Natural killer cell (primary cell): ENCODE data around the gene SEMA5A. TPM values are rescaled to one million over a fixed set of nuclear protein-coding genes. Genes with fewer than 3 reads are reported as not detected.

ENCODE experiments used
- ATAC-seq, 3 donors: fragments of 150-1000 bp in 2 of 3; fragments of 200-7000 bp in 1 of 3; cut with Tn5 transposase; 1 replicate in 1 of 3; 2 replicates in 2 of 3; pipeline ENCODE4 v1.10.0; 2021; ENCODE audit warnings: mild to moderate bottlenecking in 2 of 3, moderate library complexity in 2 of 3
- DNase-seq, 2 donors: peaks; one replicate each; pipeline versions ENCODE4 v3.0.0 to v3.0.0-alpha.2; 2013 to 2021; ENCODE audit warnings: mixed read lengths in 1 of 2
- H3K27ac ChIP-seq: one replicate; pipeline ENCODE4 v1.5.1; 2013; ENCODE audit warnings: mild to moderate bottlenecking, low read length
- H3K27me3 ChIP-seq: one replicate; pipeline ENCODE4 v1.6.1; 2013; ENCODE audit warnings: low read length; ENCODE audit not compliant: control insufficient read depth, insufficient read depth
- H3K36me3 ChIP-seq: one replicate; pipeline ENCODE4 v1.6.1; 2013; ENCODE audit warnings: low read length; ENCODE audit not compliant: control insufficient read depth, insufficient read depth
- H3K4me1 ChIP-seq: one replicate; pipeline ENCODE4 v1.6.1; 2013; ENCODE audit warnings: low read length; ENCODE audit not compliant: control insufficient read depth, insufficient read depth
- H3K4me3 ChIP-seq: one replicate; pipeline ENCODE4 v1.5.1; 2013; ENCODE audit warnings: low read length
- H3K9me3 ChIP-seq: one replicate; pipeline ENCODE4 v1.6.1; 2013; ENCODE audit warnings: low read length; ENCODE audit not compliant: control insufficient read depth, insufficient read depth
- H3K27ac Mint-ChIP-seq, 2 donors: one replicate each; pipeline ENCODE4 v1.8.0; 2022; ENCODE audit warnings: mild to moderate bottlenecking in 2 of 2, mixed read lengths in 2 of 2, moderate library complexity in 1 of 2
- H3K27me3 Mint-ChIP-seq, 2 donors: one replicate each; pipeline ENCODE4 v1.8.0; 2022; ENCODE audit warnings: low read depth in 2 of 2, mixed read lengths in 2 of 2
- H3K36me3 Mint-ChIP-seq: one replicate; pipeline ENCODE4 v1.8.0; 2022; ENCODE audit warnings: mixed read lengths
- H3K4me1 Mint-ChIP-seq, 2 donors: one replicate each; pipeline ENCODE4 v1.8.0; 2022; ENCODE audit warnings: mixed read lengths in 2 of 2
- H3K4me3 Mint-ChIP-seq: one replicate; pipeline ENCODE4 v1.8.0; 2022; ENCODE audit warnings: mild to moderate bottlenecking, moderate library complexity, mixed read lengths
- H3K9me3 Mint-ChIP-seq, 2 donors: one replicate each; pipeline ENCODE4 v1.8.0; 2022; ENCODE audit warnings: mixed read lengths in 2 of 2
- CTCF ChIP-seq: fragments of 200-600 bp; IDR thresholded peaks from one replicate; pipeline ENCODE4 v1.8.0; 2022; ENCODE audit warnings: antibody characterized with exemption
- WGBS: methylation state at CpG from one replicate; pipeline ENCODE4 v1.1.7; 2013; ENCODE audit warnings: missing lambda C conversion rate; ENCODE audit not compliant: insufficient coverage; 5-methylcytosine and 5-hydroxymethylcytosine counted together
- intact Hi-C: fragments of 100-400 bp; cut with micrococcal nuclease; formaldehyde crosslinking; loops from one replicate; pipeline ENCODE4 v1.14.2; 2022
- total RNA-seq, 4 donors: library from RNA; stranded (reverse); fragments of 120-200 nt in 1 of 4; gene quantifications; one replicate each; pipeline versions ENCODE4 v1.2.3 to v1.2.4, GENCODE V29; 2013 to 2022

Gene SEMA5A
- total RNA-seq, 3 donors from 2014 or later (not counting 1 experiment from before 2014, with no cell fraction given) = 0.15 TPM; not detected in 2

- H3K4me3 Mint-ChIP-seq = no peak overlapping the region
- H3K36me3 ChIP-seq = no peaks in the 10 kb centered on the region
- no peak for ATAC-seq
Observed at GRCh38 chr5:9409413-9409960, 136.4 kb downstream of the SEMA5A start.

GRCh38 chr5:9408964-9409363 is 136.9 kb downstream of the SEMA5A start:
- ATAC-seq = no peak
- Mint-ChIP-seq H3K36me3 (no peaks in the 10 kb centered on the region), H3K27ac (no peak overlapping the region), H3K4me3 (no peak overlapping the region), H3K27me3 (no peaks in the 10 kb centered on the region), H3K9me3 (peaks cover 8 to 12% of the 10 kb centered on the region in 2 donors), H3K4me1 (no peaks in the 10 kb centered on the region)
- Histone ChIP-seq H3K9me3 (no peaks in the 10 kb centered on the region), H3K36me3 (no peaks in the 10 kb centered on the region), H3K4me1 (no peaks in the 10 kb centered on the region), H3K27ac (no peak overlapping the region), H3K4me3 (no peak overlapping the region), H3K27me3 (no peaks in the 10 kb centered on the region)
- no peak for TF ChIP-seq CTCF
- intact Hi-C loops = no loop called here
- 87% methylated on average over 5 of the region's 5 CpGs for WGBS
- DNase-seq = no peak

More at GRCh38 chr5:9409413-9409960, 136.4 kb downstream of the SEMA5A start:
- H3K4me3 ChIP-seq = no peak overlapping the region
- no peaks in the 10 kb centered on the region for H3K4me1 ChIP-seq
- Mint-ChIP-seq H3K27me3 (no peaks in the 10 kb centered on the region), H3K36me3 (no peaks in the 10 kb centered on the region), H3K9me3 (peaks cover 8 to 12% of the 10 kb centered on the region in 2 donors), H3K27ac (no peak overlapping the region), H3K4me1 (no peaks in the 10 kb centered on the region)
- no peaks in the 10 kb centered on the region for H3K9me3 ChIP-seq
- no peak overlapping the region for H3K27ac ChIP-seq
- no peaks in the 10 kb centered on the region for H3K27me3 ChIP-seq
- WGBS = 73% methylated on average over 9 of the region's 10 CpGs
- TF ChIP-seq CTCF = no peak
- intact Hi-C loops = no loop called here
- DNase-seq = no peak

- Histone ChIP-seq H3K27ac (no peak overlapping the region), H3K9me3 (no peaks in the 10 kb centered on the region), H3K36me3 (no peaks in the 10 kb centered on the region), H3K4me3 (no peak overlapping the region), H3K27me3 (no peaks in the 10 kb centered on the region), H3K4me1 (no peaks in the 10 kb centered on the region)
- TF ChIP-seq CTCF = no peak
- no peaks in the 10 kb centered on the region for H3K36me3 Mint-ChIP-seq
- H3K27me3 Mint-ChIP-seq = no peaks in the 10 kb centered on the region
- no peak overlapping the region for H3K4me3 Mint-ChIP-seq
- ATAC-seq (no peak), DNase-seq (no peak)
- intact Hi-C loops = no loop called here
- 83% methylated on average over 1 of the region's 1 CpG for WGBS
- H3K4me1 Mint-ChIP-seq = no peaks in the 10 kb centered on the region
- H3K27ac Mint-ChIP-seq = no peak overlapping the region
- H3K9me3 Mint-ChIP-seq = peaks cover 13 to 16% of the 10 kb centered on the region in 2 donors
Observed at GRCh38 chr5:9405196-9405754, 140.6 kb downstream of the SEMA5A start.
